ENCODE data around the gene ARHGEF19. TPM values are rescaled to one million over a fixed set of nuclear protein-coding genes. Genes with fewer than 3 reads are reported as not detected.

ARHGEF19 gene
- total RNA-seq, 4 donors from 2014 or later: 11.9 to 32.3 (median 17.5) TPM

GRCh38 chr1:16243936-16244649 is 31.6 kb upstream of the ARHGEF19 start:
- peaks cover 15 to 26% of the 10 kb centered on the region in 2 donors for H3K4me1 ChIP-seq
- DNase-seq: peak; percentile 83 to 87
- peaks cover 3 to 4% of the 10 kb centered on the region in 2 donors for H3K36me3 ChIP-seq
- peak overlapping the region in 1 of 3 donors; percentile 45 for H3K27ac ChIP-seq
- H3K4me3 ChIP-seq (replicated peaks in 1 of 3): no peak overlapping the region
- no peaks in the 10 kb centered on the region for H3K9me3 ChIP-seq
- intact Hi-C loops (cut with DNase I): loop anchor here (5.0 to 10.0 kb wide), 2 partner anchors 111 to 162 kb away; partner anchors contain the start of gene FBXO42
- H3K27me3 ChIP-seq: no peaks in the 10 kb centered on the region
- WGBS, 2 donors: 20 to 35% methylated on average over 5 to 8 of the region's 8 CpGs
- TF ChIP-seq POLR2A (IDR thresholded peaks at IDR 0.05) (no peak), CTCF (IDR thresholded peaks at IDR 0.05) (peak; percentile 56 to 93 (median 86))

GRCh38 chr1:16243215-16243610 is 30.8 kb upstream of the ARHGEF19 start:
- intact Hi-C loops (cut with DNase I): loop anchor here (5.0 to 10.0 kb wide), 2 partner anchors 112 to 161 kb away; partner anchors contain the start of gene FBXO42
- WGBS, 2 donors: 79 to 82% methylated on average over 8 of the region's 8 CpGs
- TF ChIP-seq POLR2A (IDR thresholded peaks at IDR 0.05): no peak
- no peak for TF ChIP-seq CTCF (IDR thresholded peaks at IDR 0.05)
- no peak overlapping the region for H3K4me3 ChIP-seq (replicated peaks in 1 of 3)
- H3K4me1 ChIP-seq: peaks cover 8 to 17% of the 10 kb centered on the region in 2 donors
- H3K27me3 ChIP-seq: no peaks in the 10 kb centered on the region
- H3K27ac ChIP-seq: no peak overlapping the region
- H3K36me3 ChIP-seq: peaks cover 3 to 4% of the 10 kb centered on the region in 2 donors
- no peak for DNase-seq
- H3K9me3 ChIP-seq: no peaks in the 10 kb centered on the region

- H3K27ac ChIP-seq: no peak overlapping the region
- H3K9me3 ChIP-seq: no peaks in the 10 kb centered on the region
- DNase-seq: no peak
- H3K27me3 ChIP-seq: no peaks in the 10 kb centered on the region
- no peak overlapping the region for H3K4me3 ChIP-seq (replicated peaks in 1 of 3)
- H3K36me3 ChIP-seq: peaks cover 3 to 4% of the 10 kb centered on the region in 2 donors
- no peak for TF ChIP-seq CTCF (IDR thresholded peaks at IDR 0.05)
- no peak for TF ChIP-seq POLR2A (IDR thresholded peaks at IDR 0.05)
- H3K4me1 ChIP-seq: peaks cover 3 to 14% of the 10 kb centered on the region in 2 donors
- intact Hi-C loops (cut with DNase I): loop anchor here (5.0 to 10.0 kb wide), 2 partner anchors 112 to 160 kb away; partner anchors contain the start of gene FBXO42
- 83 to 85% methylated on average over 17 of the region's 17 CpGs for WGBS, 2 donors
These were observed 30.2 kb upstream of the ARHGEF19 start for GRCh38 chr1:16242556-16243214.

- no peaks in the 10 kb centered on the region for H3K9me3 ChIP-seq
- no peak overlapping the region for H3K27ac ChIP-seq
- H3K36me3 ChIP-seq: no peaks in the 10 kb centered on the region
- DNase-seq: no peak
- 72 to 79% methylated on average over 10 of the region's 10 CpGs for WGBS, 2 donors
- no peak overlapping the region for H3K4me3 ChIP-seq (replicated peaks in 1 of 3)
- intact Hi-C loops (cut with DNase I): loop anchor here (5.0 to 10.0 kb wide), 2 partner anchors 114 to 159 kb away; partner anchors contain the start of gene FBXO42
- no peaks in the 10 kb centered on the region for H3K27me3 ChIP-seq
- TF ChIP-seq CTCF (IDR thresholded peaks at IDR 0.05) (no peak), POLR2A (IDR thresholded peaks at IDR 0.05) (no peak)
- peaks cover 2 to 17% of the 10 kb centered on the region in 2 donors for H3K4me1 ChIP-seq
These were observed 28.8 kb upstream of the ARHGEF19 start for GRCh38 chr1:16241221-16241708.

All from thyroid gland (tissue), 4 donors.